ENCODE data around the gene ZBTB40. TPM values are rescaled to one million over a fixed set of nuclear protein-coding genes. Genes with fewer than 3 reads are reported as not detected.

Gene ZBTB40
- total RNA-seq, 6 experiments from 2014 or later = 6.2 to 7.6 (median 7.0) TPM

- 78% methylated on average over 6 of the region's 6 CpGs for WGBS (ENCODE audit: insufficient coverage, low coverage, low lambda C conversion rate, missing lambda C conversion rate)
- TF ChIP-seq POLR2A (IDR thresholded peaks at IDR 0.05) = no peak
- TF ChIP-seq, protein P1, sequence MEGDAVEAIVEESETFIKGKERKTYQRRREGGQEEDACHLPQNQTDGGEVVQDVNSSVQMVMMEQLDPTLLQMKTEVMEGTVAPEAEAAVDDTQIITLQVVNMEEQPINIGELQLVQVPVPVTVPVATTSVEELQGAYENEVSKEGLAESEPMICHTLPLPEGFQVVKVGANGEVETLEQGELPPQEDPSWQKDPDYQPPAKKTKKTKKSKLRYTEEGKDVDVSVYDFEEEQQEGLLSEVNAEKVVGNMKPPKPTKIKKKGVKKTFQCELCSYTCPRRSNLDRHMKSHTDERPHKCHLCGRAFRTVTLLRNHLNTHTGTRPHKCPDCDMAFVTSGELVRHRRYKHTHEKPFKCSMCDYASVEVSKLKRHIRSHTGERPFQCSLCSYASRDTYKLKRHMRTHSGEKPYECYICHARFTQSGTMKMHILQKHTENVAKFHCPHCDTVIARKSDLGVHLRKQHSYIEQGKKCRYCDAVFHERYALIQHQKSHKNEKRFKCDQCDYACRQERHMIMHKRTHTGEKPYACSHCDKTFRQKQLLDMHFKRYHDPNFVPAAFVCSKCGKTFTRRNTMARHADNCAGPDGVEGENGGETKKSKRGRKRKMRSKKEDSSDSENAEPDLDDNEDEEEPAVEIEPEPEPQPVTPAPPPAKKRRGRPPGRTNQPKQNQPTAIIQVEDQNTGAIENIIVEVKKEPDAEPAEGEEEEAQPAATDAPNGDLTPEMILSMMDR (IDR thresholded peaks at IDR 0.05) = no peak
- H3K9me3 ChIP-seq = no peaks in the 10 kb centered on the region
- H3K4me3 ChIP-seq = no peak overlapping the region
- no peak overlapping the region for H3K27ac ChIP-seq
- DNase-seq (no peak), ATAC-seq (no peak)
- peaks cover 0 to 6% (median under 1%) of the 10 kb centered on the region in 4 donors for H3K4me1 ChIP-seq
- peaks cover 0 to 7% (median 0%) of the 10 kb centered on the region in 4 donors for H3K36me3 ChIP-seq
- intact Hi-C loops (cut with DNase I) = no loop called here
- H3K27me3 ChIP-seq = no peaks in the 10 kb centered on the region
Observed at GRCh38 chr1:22494943-22495579, 43.4 kb downstream of the ZBTB40 start.

DNA sequence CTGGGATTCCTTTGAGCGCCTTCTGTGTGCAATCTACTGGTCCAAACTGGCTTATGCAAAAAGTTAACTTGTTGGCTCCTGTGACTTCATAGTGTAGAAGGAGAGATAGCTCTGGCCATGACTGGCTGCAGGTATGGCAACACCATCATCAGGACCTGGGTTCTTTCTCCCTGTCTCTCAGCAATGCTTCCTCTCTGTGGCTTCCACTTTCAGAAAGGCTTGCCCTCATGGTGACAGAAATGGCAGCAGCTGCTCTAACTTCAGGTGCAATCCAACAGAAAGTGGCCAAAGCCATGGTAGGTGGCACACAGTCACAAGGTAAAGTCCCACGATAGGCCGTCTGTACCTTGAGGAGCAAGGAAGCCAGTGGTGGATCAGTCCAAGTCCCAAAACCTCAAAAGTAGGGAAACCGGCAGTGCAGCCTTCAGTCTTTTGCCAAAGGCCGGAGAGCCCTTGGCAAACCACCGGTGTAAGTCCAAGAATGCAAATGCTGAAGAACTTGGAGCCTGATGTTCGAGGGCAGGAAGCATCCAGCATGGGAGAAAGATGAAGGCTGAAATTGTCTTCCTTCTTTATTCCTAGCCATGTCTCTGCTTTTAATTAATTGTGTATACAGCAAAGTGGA lies 45.0 kb downstream of the ZBTB40 start:
- no peaks in the 10 kb centered on the region for H3K9me3 ChIP-seq
- DNase-seq (no peak), ATAC-seq (no peak)
- H3K27me3 ChIP-seq = no peaks in the 10 kb centered on the region
- H3K4me1 ChIP-seq = peaks cover 0 to 15% (median 3%) of the 10 kb centered on the region in 4 donors
- peaks cover 0 to 7% (median 0%) of the 10 kb centered on the region in 4 donors for H3K36me3 ChIP-seq
- H3K4me3 ChIP-seq = no peak overlapping the region
- no peak overlapping the region for H3K27ac ChIP-seq
- TF ChIP-seq, protein P1 (IDR thresholded peaks at IDR 0.05) = no peak
- TF ChIP-seq POLR2A (IDR thresholded peaks at IDR 0.05) = no peak
- WGBS (ENCODE audit: insufficient coverage, low coverage, low lambda C conversion rate, missing lambda C conversion rate) = no CpG with 5 or more reads among the region's 7 CpGs
- intact Hi-C loops (cut with DNase I) = no loop called here

DNA sequence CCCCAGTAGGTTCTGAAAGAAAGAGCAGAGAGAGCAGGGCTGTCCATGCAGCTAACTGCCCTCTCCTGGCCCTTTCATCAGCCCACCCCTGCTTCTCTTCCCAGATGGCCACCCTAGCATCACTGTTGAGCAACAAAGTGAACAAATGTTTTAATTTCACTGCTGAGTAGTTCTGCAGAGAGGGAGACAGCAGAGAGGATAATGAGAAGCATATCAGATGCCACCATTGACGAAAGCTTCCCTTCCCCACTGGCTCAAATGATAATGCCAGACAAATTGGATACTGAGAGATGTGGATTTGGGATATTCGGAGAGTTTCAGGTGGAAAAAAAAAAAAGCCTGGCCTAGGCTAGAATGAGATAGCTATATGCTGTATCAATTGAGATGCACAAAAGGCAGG lies 46.8 kb downstream of the ZBTB40 start:
- TF ChIP-seq, protein P1 (IDR thresholded peaks at IDR 0.05) = no peak
- no peak for TF ChIP-seq POLR2A (IDR thresholded peaks at IDR 0.05)
- Histone ChIP-seq H3K9me3 (no peaks in the 10 kb centered on the region), H3K27me3 (no peaks in the 10 kb centered on the region), H3K27ac (no peak overlapping the region), H3K4me1 (peaks cover 0 to 21% (median 3%) of the 10 kb centered on the region in 4 donors), H3K36me3 (no peaks in the 10 kb centered on the region), H3K4me3 (no peak overlapping the region)
- 45% methylated on average over 1 of the region's 2 CpGs for WGBS (ENCODE audit: insufficient coverage, low coverage, low lambda C conversion rate, missing lambda C conversion rate)
- ATAC-seq = no peak
- intact Hi-C loops (cut with DNase I) = no loop called here
- DNase-seq = no peak

DNA sequence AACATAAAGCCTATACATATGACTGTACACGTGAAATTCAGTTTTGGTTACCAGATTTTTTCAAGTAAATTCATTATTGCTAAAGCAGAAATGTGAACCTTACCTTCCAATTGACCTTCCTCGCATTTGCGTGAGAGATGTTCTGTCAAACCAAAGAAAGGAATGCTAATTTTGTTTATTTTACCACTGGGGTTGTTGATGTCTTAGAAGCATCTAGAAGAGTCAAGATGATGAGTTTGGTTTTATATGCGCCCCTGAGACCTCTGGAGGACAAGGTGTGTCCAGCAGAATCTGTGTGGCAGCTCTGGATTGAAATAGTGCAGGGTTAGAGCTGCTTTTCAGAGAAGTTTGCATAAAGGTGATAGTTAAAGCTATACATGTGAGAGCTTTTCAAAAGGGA lies 48.4 kb downstream of the ZBTB40 start:
- Histone ChIP-seq H3K4me3 (no peak overlapping the region), H3K27me3 (no peaks in the 10 kb centered on the region), H3K4me1 (peaks cover 0 to 29% (median 8%) of the 10 kb centered on the region in 4 donors), H3K9me3 (no peaks in the 10 kb centered on the region), H3K36me3 (no peaks in the 10 kb centered on the region), H3K27ac (no peak overlapping the region)
- WGBS (ENCODE audit: insufficient coverage, low coverage, low lambda C conversion rate, missing lambda C conversion rate) = 61% methylated on average over 4 of the region's 4 CpGs
- intact Hi-C loops (cut with DNase I) = no loop called here
- TF ChIP-seq POLR2A (IDR thresholded peaks at IDR 0.05) = no peak
- TF ChIP-seq, protein P1 (IDR thresholded peaks at IDR 0.05) = no peak
- no peak for DNase-seq
- ATAC-seq = no peak
